ENCODE data around the gene ID3.

DNA sequence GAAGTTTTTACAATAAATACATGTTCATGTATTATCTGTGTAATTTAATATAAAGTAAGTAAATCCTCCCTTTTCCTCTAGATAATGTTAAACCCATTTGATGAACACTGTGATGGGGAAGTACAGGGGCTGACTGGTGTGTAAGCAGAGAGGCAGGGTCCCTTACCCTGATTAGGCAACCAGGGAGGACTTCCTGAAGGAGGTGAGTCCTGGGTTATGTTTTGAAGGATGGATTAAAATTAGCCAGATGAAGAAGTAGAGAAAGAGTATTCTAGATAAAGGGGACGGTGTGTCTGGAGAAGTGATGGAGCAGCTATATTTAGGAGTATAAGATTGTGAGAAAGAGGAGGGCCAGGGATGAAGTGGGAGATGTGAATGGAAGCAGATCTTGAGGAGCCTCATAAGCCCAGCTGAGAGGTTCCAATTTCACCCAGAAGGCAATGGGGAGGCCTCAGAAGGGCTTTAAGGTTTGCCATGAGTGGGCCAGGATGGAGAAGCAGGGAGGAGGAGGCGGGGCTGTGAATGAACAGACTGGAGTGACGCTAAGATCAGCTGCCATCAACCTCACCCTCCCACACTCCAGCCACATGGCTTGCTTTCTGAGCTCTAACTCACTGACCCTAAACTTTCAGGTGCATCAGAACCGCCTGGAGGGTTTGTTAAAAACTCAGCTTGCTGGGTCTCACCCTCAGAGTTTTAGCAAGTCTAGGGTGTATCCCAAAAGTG lies 30.9 kb upstream of the ID3 start:
- TF ChIP-seq, protein P1, sequence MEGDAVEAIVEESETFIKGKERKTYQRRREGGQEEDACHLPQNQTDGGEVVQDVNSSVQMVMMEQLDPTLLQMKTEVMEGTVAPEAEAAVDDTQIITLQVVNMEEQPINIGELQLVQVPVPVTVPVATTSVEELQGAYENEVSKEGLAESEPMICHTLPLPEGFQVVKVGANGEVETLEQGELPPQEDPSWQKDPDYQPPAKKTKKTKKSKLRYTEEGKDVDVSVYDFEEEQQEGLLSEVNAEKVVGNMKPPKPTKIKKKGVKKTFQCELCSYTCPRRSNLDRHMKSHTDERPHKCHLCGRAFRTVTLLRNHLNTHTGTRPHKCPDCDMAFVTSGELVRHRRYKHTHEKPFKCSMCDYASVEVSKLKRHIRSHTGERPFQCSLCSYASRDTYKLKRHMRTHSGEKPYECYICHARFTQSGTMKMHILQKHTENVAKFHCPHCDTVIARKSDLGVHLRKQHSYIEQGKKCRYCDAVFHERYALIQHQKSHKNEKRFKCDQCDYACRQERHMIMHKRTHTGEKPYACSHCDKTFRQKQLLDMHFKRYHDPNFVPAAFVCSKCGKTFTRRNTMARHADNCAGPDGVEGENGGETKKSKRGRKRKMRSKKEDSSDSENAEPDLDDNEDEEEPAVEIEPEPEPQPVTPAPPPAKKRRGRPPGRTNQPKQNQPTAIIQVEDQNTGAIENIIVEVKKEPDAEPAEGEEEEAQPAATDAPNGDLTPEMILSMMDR (IDR thresholded peaks at IDR 0.05; ENCODE audit: low read depth, low read length, poor library complexity, severe bottlenecking), result no peak
- TF ChIP-seq EZH2phosphoT487 (IDR thresholded peaks at IDR 0.05; ENCODE audit: borderline replicate concordance, low read length), result no peak
